SK-N-SH treated with all-trans-retinoic acid at 6 μM for 48 hours (cell line): Measurements from ENCODE around the gene ATP7B.

Experiments
- ATAC-seq: fragments of 200-7000 bp; cut with Tn5 transposase; 3 replicates; pipeline ENCODE4 v1.9.1; 2020; ENCODE audit warnings: mild to moderate bottlenecking, moderate library complexity
- ARNTL ChIP-seq: fragments of 450-650 bp; formaldehyde crosslinking; IDR thresholded peaks from 2 replicates; pipeline ENCODE4 v1.5.0; 2020; ENCODE audit warnings: low read depth, mild to moderate bottlenecking, moderate library complexity, borderline replicate concordance
- BACH2 ChIP-seq: fragments of 250-450 bp; sonication (Bioruptor Pico); IDR thresholded peaks from 2 replicates; pipeline ENCODE4 v1.9.0; 2021; ENCODE audit warnings: mild to moderate bottlenecking, borderline replicate concordance
- CSDC2 ChIP-seq: fragments of 250-450 bp; sonication (Bioruptor Pico); IDR thresholded peaks from 2 replicates; pipeline ENCODE4 v1.5.0; 2020; ENCODE audit warnings: mild to moderate bottlenecking, moderate library complexity
- CSRNP3 ChIP-seq: fragments of 250-450 bp; sonication (Bioruptor Pico); IDR thresholded peaks from 2 replicates; pipeline ENCODE4 v1.5.1; 2021; ENCODE audit warnings: mild to moderate bottlenecking, moderate library complexity
- GLIS3 ChIP-seq: fragments of 250-450 bp; sonication (Bioruptor Pico); IDR thresholded peaks from 2 replicates; pipeline ENCODE4 v1.5.0; 2020; ENCODE audit warnings: mild to moderate bottlenecking, moderate library complexity
- ISL1 ChIP-seq: fragments of 250-450 bp; sonication (Bioruptor Pico); IDR thresholded peaks from 2 replicates; pipeline ENCODE4 v2.1.2; 2022; ENCODE audit warnings: mild to moderate bottlenecking, moderate library complexity
- OSR1 ChIP-seq: fragments of 250-450 bp; sonication (Bioruptor Pico); IDR thresholded peaks from 2 replicates; pipeline ENCODE4 v1.8.0; 2022; ENCODE audit warnings: moderate library complexity, mild to moderate bottlenecking, inconsistent platforms
- PATZ1 ChIP-seq: fragments of 250-450 bp; sonication (Bioruptor Pico); IDR thresholded peaks from 2 replicates; pipeline ENCODE4 v1.8.0; 2020; ENCODE audit warnings: mild to moderate bottlenecking, moderate library complexity, borderline replicate concordance
- SNAI2 ChIP-seq: fragments of 250-450 bp; sonication (Bioruptor Pico); IDR thresholded peaks from 2 replicates; pipeline ENCODE4 v1.5.0; 2020; ENCODE audit warnings: mild to moderate bottlenecking, moderate library complexity
- TCF4 ChIP-seq: fragments of 250-450 bp; sonication (Bioruptor Pico); IDR thresholded peaks from 2 replicates; pipeline ENCODE4 v1.8.0; 2021; ENCODE audit warnings: mild to moderate bottlenecking, moderate library complexity, borderline replicate concordance
- TOX ChIP-seq: fragments of 250-450 bp; sonication (Bioruptor Pico); IDR thresholded peaks from 2 replicates; pipeline ENCODE4 v1.8.0; 2021; ENCODE audit warnings: mild to moderate bottlenecking, moderate library complexity, borderline replicate concordance
- TSHZ2 ChIP-seq: fragments of 250-450 bp; sonication (Bioruptor Pico); IDR thresholded peaks from 2 replicates; pipeline ENCODE4 v1.5.0; 2020; ENCODE audit warnings: mild to moderate bottlenecking, moderate library complexity
- ZC3H10 ChIP-seq: fragments of 250-450 bp; sonication (Bioruptor Pico); IDR thresholded peaks from 2 replicates; pipeline ENCODE4 v1.5.1; 2021; ENCODE audit warnings: mild to moderate bottlenecking, moderate library complexity
- ZFP3 ChIP-seq: fragments of 250-450 bp; sonication (Bioruptor Pico); IDR thresholded peaks from 2 replicates; pipeline ENCODE4 v1.5.0; 2020; ENCODE audit warnings: mild to moderate bottlenecking, moderate library complexity
- ZFP30 ChIP-seq: fragments of 450-650 bp; formaldehyde crosslinking; IDR thresholded peaks from 2 replicates; pipeline ENCODE4 v1.5.0; 2022; ENCODE audit warnings: mild to moderate bottlenecking, moderate library complexity
- ZNF565 ChIP-seq: fragments of 450-650 bp; formaldehyde crosslinking; conservative IDR thresholded peaks from 2 replicates; pipeline ENCODE4 v1.5.0; 2020; ENCODE audit warnings: low read depth, mild to moderate bottlenecking, moderate library complexity
- ZNF8 ChIP-seq: fragments of 450-650 bp; formaldehyde crosslinking; IDR thresholded peaks from 2 replicates; pipeline ENCODE4 v1.5.0; 2020; ENCODE audit warnings: mild to moderate bottlenecking, moderate library complexity

Gene ATP7B

GRCh38 chr13:51914137-51914493, 97.1 kb downstream of the ATP7B start:
- ATAC-seq: no peak
- TF ChIP-seq OSR1 (CRISPR knock-in tag) (no peak), CSRNP3 (CRISPR knock-in tag) (no peak), TCF4 (no peak), ZNF565 (CRISPR knock-in tag) (no peak), ARNTL (CRISPR knock-in tag) (no peak), SNAI2 (CRISPR knock-in tag) (no peak), PATZ1 (CRISPR knock-in tag) (no peak), GLIS3 (CRISPR knock-in tag) (no peak)

- TF ChIP-seq OSR1 (CRISPR knock-in tag) (no peak), ZNF8 (CRISPR knock-in tag) (no peak), TSHZ2 (no peak), ZFP30 (no peak)
- ATAC-seq: peak; percentile 60
Measured at GRCh38 chr13:51913421-51914136, 97.7 kb downstream of the ATP7B start.

GRCh38 chr13:51912511-51913225, 98.6 kb downstream of the ATP7B start:
- no peak for ATAC-seq

More at GRCh38 chr13:51912511-51913225, 98.6 kb downstream of the ATP7B start:
- no peak for TF ChIP-seq ISL1 (CRISPR knock-in tag)
- TF ChIP-seq TSHZ2: no peak
- no peak for TF ChIP-seq OSR1 (CRISPR knock-in tag)
- no peak for TF ChIP-seq ZC3H10 (CRISPR knock-in tag)
- TF ChIP-seq CSRNP3 (CRISPR knock-in tag): no peak
- TF ChIP-seq CSDC2: no peak
- no peak for TF ChIP-seq BACH2 (CRISPR knock-in tag)
- no peak for TF ChIP-seq TOX (CRISPR knock-in tag)
- no peak for TF ChIP-seq ARNTL (CRISPR knock-in tag)
- TF ChIP-seq TCF4: no peak
- no peak for TF ChIP-seq GLIS3 (CRISPR knock-in tag)
- no peak for TF ChIP-seq ZNF8 (CRISPR knock-in tag)
- no peak for TF ChIP-seq ZFP30
- TF ChIP-seq ZFP3 (CRISPR knock-in tag): no peak
